Measurements from ENCODE around the gene ZBTB1.

The ZBTB1 gene

GRCh38 chr14:64502887-64503433 is 1.6 kb upstream of the ZBTB1 start:
- DNase-seq (ENCODE audit: extremely low read depth, low read depth), result no peak
- TF ChIP-seq CTCF (IDR thresholded peaks at IDR 0.05; ENCODE audit: low read depth, low read length, missing control alignments), result no peak
- peak overlapping the region; percentile 84 for H3K4me3 ChIP-seq (replicated peaks; ENCODE audit: low read depth, low read length)

GRCh38 chr14:64503434-64504309 is 898 bp upstream of the ZBTB1 start, which contains the start of gene ZBTB25:
TSS of gene ZBTB25 (minus strand) at chr14:64503838. CDS start at chr14:64490533, 13,305 bp downstream.
- H3K4me3 ChIP-seq (replicated peaks; ENCODE audit: low read depth, low read length), result peak within 1 kb of the TSS; percentile 84
- TF ChIP-seq CTCF (IDR thresholded peaks at IDR 0.05; ENCODE audit: low read depth, low read length, missing control alignments), result no peak
- no peak for DNase-seq (ENCODE audit: extremely low read depth, low read depth)

GRCh38 chr14:64504897-64505794 is 576 bp downstream of the ZBTB1 start:
- peak overlapping the region; percentile 84 for H3K4me3 ChIP-seq (replicated peaks; ENCODE audit: low read depth, low read length)
- no peak for DNase-seq (ENCODE audit: extremely low read depth, low read depth)
- no peak for TF ChIP-seq CTCF (IDR thresholded peaks at IDR 0.05; ENCODE audit: low read depth, low read length, missing control alignments)

DNA sequence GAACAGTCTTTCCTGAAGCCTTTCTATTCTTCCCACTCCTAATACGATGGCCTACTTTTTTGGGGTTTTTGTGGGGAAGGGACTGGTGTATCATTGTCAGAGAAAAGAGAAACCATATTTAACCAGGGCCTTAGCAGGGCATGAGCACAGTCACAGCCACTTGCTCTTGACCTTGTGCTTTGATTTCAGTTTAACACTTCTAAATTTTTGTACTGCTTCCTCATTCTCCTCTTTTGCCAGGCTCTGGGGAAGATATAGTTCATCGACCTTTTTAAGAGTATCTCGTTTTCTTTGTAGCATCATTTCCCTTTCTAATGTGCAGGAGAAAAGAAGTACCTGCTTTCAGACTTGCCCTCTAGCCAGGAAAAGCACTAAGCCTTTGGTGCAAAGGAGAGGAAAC is 2.2 kb downstream of the ZBTB1 start:
- peak overlapping the region; percentile 84 for H3K4me3 ChIP-seq (replicated peaks; ENCODE audit: low read depth, low read length)
- TF ChIP-seq CTCF (IDR thresholded peaks at IDR 0.05; ENCODE audit: low read depth, low read length, missing control alignments), result no peak
- DNase-seq (ENCODE audit: extremely low read depth, low read depth), result no peak

DNA sequence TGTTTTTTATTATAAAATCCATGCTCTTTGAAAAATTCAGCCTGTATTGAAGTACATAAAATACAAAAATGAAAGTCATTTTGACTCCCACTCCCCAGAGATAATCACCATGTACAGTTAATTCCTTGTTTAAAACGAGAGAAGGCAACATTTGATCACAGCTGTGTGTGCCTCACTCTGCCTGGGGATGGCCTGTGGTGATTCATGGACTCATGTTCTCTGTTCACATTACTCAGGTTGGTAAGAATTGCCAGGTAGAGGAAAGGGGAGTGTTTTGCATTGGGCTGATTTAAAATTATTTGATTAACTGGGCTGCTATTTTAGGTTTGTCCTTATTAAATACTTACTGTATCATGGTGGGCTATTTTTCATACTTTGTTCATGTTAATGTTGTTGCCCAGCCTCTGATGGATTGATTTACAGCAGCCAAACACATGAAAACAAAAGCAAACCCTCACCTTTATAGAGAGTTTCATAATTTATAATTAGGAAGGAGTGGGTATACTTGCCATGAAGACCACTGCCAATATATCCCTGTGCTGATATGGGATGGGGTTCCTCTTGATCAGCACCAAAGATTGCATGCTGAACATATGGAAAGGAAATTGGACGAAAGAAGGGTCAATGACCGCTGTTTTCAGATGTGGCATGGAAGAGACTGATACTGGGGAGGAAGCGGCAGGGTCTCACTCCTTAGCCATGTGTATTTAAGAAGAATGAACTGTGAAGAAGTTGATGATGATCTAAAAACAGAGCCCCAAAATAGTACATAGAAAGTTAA is 3.0 kb downstream of the ZBTB1 start:
- TF ChIP-seq CTCF (IDR thresholded peaks at IDR 0.05; ENCODE audit: low read depth, low read length, missing control alignments), result no peak
- DNase-seq (ENCODE audit: extremely low read depth, low read depth), result no peak
- 0 out of 2 replicates have a peak overlapping the region, but pooled peaks have one; percentile 9 for H3K4me3 ChIP-seq (replicated peaks; ENCODE audit: low read depth, low read length)

Measured in HFF-Myc (cell line).